Colon (tissue), 2 donors: ENCODE results near the gene RNF152.
"Not testable (repeated sequence)": the region's sequence is repeated elsewhere in the genome, so short reads cannot be mapped to it uniquely, and the experiment has no call there.

Experiments
- FAIRE-seq: peaks from 2 replicates; lab custom pipeline; 2012; peaks lifted over from hg19 to GRCh38; lab: Jason Lieb, UNC
- donor health status: control.
- donor health status: control.

Gene RNF152

GRCh38 chr18:61817086-61817485 is 75.7 kb downstream of the RNF152 start:
- no peak for FAIRE-seq

- FAIRE-seq, result no peak
Measured at GRCh38 chr18:61815885-61816470, 76.8 kb downstream of the RNF152 start.

- FAIRE-seq, result no peak
Measured at GRCh38 chr18:61808286-61808685, 84.5 kb downstream of the RNF152 start.

GRCh38 chr18:61803393-61803792 is 89.4 kb downstream of the RNF152 start:
- FAIRE-seq, result no peak

- FAIRE-seq, result no peak
Measured at GRCh38 chr18:61797696-61798590, 94.9 kb downstream of the RNF152 start.

- no peak for FAIRE-seq
Measured at GRCh38 chr18:61791031-61791430, 101.8 kb downstream of the RNF152 start.

GRCh38 chr18:61787011-61787670 is 105.7 kb downstream of the RNF152 start:
- FAIRE-seq, result not testable (repeated sequence)

GRCh38 chr18:61785588-61785987 is 107.2 kb downstream of the RNF152 start:
- FAIRE-seq, result no peak

- no peak for FAIRE-seq
Measured at GRCh38 chr18:61784834-61785233, 108.0 kb downstream of the RNF152 start.

- no peak for FAIRE-seq
Measured at GRCh38 chr18:61782545-61782944, 110.3 kb downstream of the RNF152 start.

GRCh38 chr18:61776201-61776600 is 116.6 kb downstream of the RNF152 start:
- not testable (repeated sequence) for FAIRE-seq

- FAIRE-seq, result no peak
Measured at GRCh38 chr18:61774846-61775245, 118.0 kb downstream of the RNF152 start.

GRCh38 chr18:61772293-61772848 is 120.4 kb downstream of the RNF152 start:
- FAIRE-seq, result no peak

- no peak for FAIRE-seq
Measured at GRCh38 chr18:61771861-61772260, 120.9 kb downstream of the RNF152 start.

- no peak for FAIRE-seq
Measured at GRCh38 chr18:61770279-61770678, 122.5 kb downstream of the RNF152 start.

GRCh38 chr18:61766266-61766884 is 126.4 kb downstream of the RNF152 start:
- no peak for FAIRE-seq

- FAIRE-seq, result no peak
Measured at GRCh38 chr18:61765097-61765496, 127.7 kb downstream of the RNF152 start.

GRCh38 chr18:61764381-61764780 is 128.4 kb downstream of the RNF152 start:
- FAIRE-seq, result no peak

- FAIRE-seq, result no peak
Measured at GRCh38 chr18:61761875-61762274, 130.9 kb downstream of the RNF152 start.
